ENCODE results near the gene HBG1.
A peak's percentile ranks its signal among the peaks of the same experiment; 100 is the strongest.
"Not testable (repeated sequence)": the region's sequence is repeated elsewhere in the genome, so short reads cannot be mapped to it uniquely, and the experiment has no call there.

HBG1 gene

DNA sequence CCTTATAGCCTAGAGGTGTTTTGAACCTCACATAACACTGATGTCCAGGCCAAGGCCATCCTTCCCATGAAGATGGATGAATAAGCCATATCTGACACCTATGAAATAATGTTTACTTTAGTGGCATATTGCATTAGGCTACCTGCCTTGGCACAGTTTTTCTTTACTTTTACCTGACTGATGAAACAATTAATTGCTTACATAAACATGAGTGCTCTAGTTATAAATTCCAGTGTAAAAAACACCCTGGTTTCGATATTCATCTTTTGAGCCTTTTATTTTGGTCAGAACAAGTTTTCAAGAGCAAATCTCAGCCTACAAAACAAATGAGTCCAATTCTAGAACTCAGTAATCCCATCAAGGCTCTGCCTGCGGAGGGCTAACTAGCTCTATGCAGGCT lies 27.0 kb upstream of the HBG1 start:
- DNase-seq = no peak

DNA sequence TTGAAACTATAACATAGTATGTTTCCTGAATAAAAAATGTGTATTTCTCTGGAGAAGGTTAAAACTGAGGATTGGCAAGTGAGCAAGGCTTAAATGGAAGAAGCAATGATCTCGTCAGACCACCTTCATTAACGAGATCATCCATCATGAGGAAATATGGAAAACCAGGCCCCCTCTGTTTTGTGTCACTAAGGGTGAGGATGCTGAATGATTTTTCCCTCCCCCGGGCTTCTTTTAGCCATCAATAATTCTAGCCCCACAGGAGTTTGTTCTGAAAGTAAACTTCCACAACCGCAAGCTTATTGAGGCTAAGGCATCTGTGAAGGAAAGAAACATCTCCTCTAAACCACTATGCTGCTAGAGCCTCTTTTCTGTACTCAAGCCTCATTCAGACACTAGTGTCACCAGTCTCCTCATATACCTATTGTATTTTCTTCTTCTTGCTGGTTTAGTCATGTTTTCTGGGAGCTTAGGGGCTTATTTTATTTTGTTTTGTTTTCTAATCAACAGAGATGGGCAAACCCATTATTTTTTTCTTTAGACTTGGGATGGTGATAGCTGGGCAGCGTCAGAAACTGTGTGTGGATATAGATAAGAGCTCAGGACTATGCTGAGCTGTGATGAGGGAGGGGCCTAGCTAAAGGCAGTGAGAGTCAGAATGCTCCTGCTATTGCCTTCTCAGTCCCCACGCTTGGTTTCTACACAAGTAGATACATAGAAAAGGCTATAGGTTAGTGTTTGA lies 25.9 kb upstream of the HBG1 start:
- DNase-seq = no peak

DNA sequence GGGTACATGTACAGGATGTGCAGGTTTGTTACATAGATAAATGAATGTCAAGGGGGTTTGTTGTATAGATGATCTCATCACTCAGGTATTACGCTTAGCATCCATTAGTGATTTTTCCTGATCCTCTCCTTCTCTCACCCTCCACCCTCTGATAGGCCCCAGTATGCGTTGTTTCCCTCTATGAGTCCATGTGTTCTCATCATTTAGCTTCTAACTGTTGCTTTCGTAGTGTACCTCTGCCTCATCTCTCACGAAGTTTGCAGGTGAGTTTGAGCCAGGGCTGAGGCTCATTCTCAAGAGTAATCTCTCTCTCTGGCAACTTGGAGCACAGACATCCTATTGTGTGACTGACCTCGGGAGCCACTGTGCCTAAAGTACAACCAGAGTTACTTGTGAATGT lies 24.7 kb upstream of the HBG1 start:
- DNase-seq = no peak

DNA sequence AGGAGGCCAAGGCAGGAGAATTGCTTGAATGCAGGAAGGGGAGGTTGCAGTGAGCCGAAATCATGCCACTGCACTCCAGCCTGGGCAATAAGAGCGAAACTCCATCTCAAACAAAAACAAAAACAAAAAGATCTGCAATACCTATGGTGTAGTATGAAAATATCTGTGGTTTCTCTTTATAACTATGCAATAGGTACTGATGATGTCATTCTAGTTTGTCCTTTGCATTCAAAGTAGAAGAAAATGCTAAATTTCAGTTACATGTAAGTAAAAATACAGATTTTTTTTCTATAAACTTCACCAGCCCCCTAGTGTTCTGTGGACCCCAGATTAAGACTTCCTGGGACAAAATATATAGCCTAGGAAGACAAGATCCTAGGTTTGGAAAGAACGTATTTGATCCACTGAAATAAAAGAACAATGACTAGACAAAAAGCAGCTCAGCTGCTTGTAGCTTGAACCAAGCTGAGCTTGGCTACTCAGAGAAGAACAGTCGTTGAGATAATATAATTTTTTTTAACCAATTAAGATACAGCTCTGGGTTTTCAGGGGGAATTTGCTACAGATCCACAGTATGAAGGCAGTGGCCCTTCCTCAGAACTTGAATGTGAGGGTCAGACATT lies 22.8 kb upstream of the HBG1 start:
- no peak for DNase-seq

GRCh38 chr11:5269715-5270147 lies 20.1 kb upstream of the HBG1 start, which contains the start of gene HBE1:
Gene HBE1 (minus strand): TSS chr11:5269945. CDS start chr11:5269890, 55 bp downstream.
- no peak for DNase-seq

DNA sequence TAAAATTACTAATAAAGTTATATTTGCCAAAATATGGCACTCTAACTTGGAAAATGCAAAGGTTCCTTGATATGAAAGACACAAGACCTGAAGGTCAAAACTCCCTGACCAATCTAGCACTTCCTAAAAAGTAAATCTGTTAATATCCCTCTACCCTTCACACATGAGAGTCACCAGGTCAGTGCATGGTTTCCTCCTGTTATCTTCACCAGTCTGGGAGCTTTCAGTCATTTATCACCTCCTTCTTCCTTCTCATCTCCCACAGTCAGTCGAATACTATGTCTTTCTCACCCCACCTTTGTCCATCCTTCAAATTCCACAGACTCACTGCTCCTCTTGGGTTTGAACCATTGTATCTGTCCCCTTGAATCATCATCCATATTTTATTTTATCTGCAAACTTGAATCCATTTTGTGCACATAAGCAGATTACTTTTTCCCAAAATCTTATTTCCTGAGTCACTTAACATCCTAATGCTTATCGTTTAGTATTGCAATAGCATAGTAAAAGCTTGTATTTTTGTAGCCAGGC lies 17.4 kb upstream of the HBG1 start:
- no peak for DNase-seq

DNA sequence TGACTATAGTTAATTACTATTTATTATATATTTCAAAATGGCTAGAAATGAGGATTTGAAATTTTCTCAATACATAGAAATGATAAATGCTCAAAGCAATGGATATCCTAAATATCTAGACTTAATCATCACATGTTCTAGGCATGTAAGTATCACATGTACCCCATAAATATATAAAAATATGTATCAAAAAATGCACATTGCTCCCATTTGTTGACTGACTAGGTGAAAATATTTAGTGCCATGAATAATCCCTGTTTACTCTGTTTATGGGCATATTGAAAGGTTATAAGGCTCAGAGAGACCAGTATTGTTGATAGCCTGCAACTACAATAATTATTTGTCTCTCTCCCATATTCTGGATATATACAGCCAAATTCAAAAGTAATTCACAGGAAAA lies 17.0 kb upstream of the HBG1 start:
- no peak for DNase-seq

DNA sequence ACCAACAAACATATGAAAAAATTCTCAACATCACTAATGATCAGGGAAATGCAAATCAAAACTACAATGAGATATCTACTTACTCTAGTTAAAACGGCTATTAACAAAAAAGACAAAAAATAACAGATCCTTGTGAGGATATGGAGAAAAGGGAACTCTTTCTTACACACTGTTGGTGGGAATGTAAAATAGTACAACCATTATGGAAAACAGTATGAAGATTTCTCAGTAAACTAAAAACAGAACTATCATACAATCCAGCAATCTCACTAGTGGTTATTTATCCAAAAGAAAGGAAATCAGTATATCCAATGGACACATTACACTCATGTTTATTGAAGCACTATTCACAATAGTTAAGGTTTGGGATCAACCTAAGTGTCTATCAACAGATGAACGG lies 16.2 kb upstream of the HBG1 start:
- no peak for DNase-seq

GRCh38 chr11:5258543-5259262 lies 9.0 kb upstream of the HBG1 start:
- DNase-seq = no peak

DNA sequence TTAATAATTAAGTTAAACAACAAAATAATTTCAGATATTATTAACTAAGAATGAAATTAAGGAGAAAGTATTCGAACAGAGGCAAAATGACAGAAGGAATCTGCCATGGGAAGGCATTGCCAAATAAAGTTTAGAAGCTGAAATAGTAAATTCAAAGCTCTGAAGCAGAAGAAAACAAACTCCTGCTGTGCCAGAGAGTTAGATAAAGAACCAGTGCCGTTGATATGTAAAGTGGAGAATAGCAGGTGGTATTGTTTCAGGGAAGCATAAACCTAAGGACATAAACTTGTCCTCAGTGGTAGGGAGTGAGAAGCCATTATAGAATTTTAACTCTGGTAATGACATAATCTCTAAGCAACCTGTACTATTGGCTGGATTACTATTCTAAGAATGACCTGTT lies 7.6 kb upstream of the HBG1 start:
- DNase-seq = no peak

DNA sequence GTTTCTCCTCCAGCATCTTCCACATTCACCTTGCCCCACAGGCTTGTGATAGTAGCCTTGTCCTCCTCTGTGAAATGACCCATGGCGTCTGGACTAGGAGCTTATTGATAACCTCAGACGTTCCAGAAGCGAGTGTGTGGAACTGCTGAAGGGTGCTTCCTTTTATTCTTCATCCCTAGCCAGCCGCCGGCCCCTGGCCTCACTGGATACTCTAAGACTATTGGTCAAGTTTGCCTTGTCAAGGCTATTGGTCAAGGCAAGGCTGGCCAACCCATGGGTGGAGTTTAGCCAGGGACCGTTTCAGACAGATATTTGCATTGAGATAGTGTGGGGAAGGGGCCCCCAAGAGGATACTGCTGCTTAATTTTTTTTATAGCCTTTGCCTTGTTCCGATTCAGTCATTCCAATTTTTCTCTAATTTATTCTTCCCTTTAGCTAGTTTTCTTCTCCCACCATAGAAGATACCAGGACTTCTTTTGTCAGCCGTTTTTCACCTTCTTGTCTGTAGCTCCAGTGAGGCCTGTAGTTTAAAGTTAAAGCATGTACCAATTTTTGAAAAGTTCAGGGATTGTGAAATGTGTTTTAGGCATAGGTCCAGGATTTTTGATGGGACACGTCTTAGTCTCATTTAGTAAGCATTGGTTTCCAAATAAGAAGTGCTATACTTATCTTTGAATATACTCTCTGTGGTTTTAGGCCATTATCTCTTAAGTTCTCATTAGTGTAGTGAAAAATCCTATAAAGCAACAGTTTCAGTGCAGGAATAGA lies 5.2 kb upstream of the HBG1 start, which contains the start of gene HBG2:
Gene HBG2 (minus strand): TSS at position 136 of the 768 bp plus-strand sequence. CDS start 53 bp downstream, at position 83.
- DNase-seq = not testable (repeated sequence)

GRCh38 chr11:5254023-5254422 lies 4.4 kb upstream of the HBG1 start:
- DNase-seq = not testable (repeated sequence)

GRCh38 chr11:5253440-5253839 lies 3.8 kb upstream of the HBG1 start:
- not testable (repeated sequence) for DNase-seq

DNA sequence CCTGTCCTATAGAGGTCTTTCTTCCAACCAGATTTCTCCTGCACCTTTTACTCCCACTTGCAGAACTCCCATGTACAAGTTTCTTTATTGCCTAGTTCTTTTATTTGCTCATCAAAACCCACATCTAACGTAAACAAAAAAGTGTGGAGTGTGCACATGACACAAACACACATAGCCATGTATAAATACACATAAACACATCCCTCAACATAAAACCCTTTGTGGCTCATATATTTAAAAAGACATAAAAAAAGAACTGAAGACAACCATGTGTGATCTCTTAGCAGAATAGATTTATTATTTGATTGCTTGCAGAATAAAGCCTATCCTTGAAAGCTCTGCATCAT lies 3.2 kb upstream of the HBG1 start:
- DNase-seq = no peak

- DNase-seq = no peak
Measured at GRCh38 chr11:5252192-5252918, 2.7 kb upstream of the HBG1 start.

DNA sequence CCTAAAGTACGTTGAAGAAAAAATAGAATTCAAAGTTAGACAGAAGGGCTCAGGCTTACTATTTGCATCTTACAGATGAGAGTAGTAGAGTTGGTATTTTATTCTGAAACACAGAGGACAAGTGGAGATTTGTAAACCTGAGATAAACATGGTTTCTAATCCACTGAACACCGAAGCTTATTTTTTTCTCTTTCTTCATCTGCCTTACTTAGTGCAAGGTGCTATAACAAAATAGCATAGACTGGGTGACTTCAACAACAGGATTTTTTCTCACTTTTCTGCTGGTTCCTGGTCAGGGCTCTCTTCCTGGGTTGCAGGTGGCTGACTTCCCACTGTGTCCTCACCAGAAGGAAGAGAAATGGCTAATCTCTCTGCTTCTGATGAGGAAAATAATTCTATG lies 2.1 kb upstream of the HBG1 start:
- no peak for DNase-seq

GRCh38 chr11:5250543-5251204 lies 1.0 kb upstream of the HBG1 start:
- DNase-seq = no peak

GRCh38 chr11:5248498-5248897 lies 1.2 kb downstream of the HBG1 start:
- not testable (repeated sequence) for DNase-seq

GRCh38 chr11:5247472-5248192 lies 2.0 kb downstream of the HBG1 start:
- peak in 1 of 2 experiments; percentile 8 for DNase-seq

- DNase-seq = no peak
Measured at GRCh38 chr11:5246772-5247471, 2.7 kb downstream of the HBG1 start.
